Osteocyte (in vitro differentiated cells): ENCODE data around the gene SMYD1. TPM values are rescaled to one million over a fixed set of nuclear protein-coding genes. Genes with fewer than 3 reads are reported as not detected.
A peak's percentile ranks its signal among the peaks of the same experiment; 100 is the strongest.
"Not testable (repeated sequence)": the region's sequence is repeated elsewhere in the genome, so short reads cannot be mapped to it uniquely, and the experiment has no call there.

ENCODE experiments used
- DNase-seq: peaks from one replicate; pipeline ENCODE4 v3.0.0; 2021; ENCODE audit warnings: mixed read lengths; ENCODE audit not compliant: unreplicated experiment; ENCODE audit errors: extremely low spot score
- H3K27ac Mint-ChIP-seq: one replicate; pipeline ENCODE4 v1.8.0; 2021; ENCODE audit warnings: mild to moderate bottlenecking, mixed read lengths; ENCODE audit not compliant: unreplicated experiment
- H3K27me3 Mint-ChIP-seq: one replicate; pipeline ENCODE4 v1.8.0; 2021; ENCODE audit warnings: mixed read lengths; ENCODE audit not compliant: unreplicated experiment
- H3K36me3 Mint-ChIP-seq: one replicate; pipeline ENCODE4 v1.8.0; 2021; ENCODE audit warnings: mixed read lengths; ENCODE audit not compliant: unreplicated experiment
- H3K4me1 Mint-ChIP-seq: one replicate; pipeline ENCODE4 v1.8.0; 2021; ENCODE audit warnings: mixed read lengths; ENCODE audit not compliant: unreplicated experiment
- H3K4me3 Mint-ChIP-seq: one replicate; pipeline ENCODE4 v1.8.0; 2021; ENCODE audit warnings: mild to moderate bottlenecking, moderate library complexity, mixed read lengths; ENCODE audit not compliant: unreplicated experiment
- H3K9me3 Mint-ChIP-seq: one replicate; pipeline ENCODE4 v1.8.0; 2021; ENCODE audit warnings: mixed read lengths; ENCODE audit not compliant: unreplicated experiment
- CTCF ChIP-seq: fragments of 200-600 bp; sonication (generic); IDR thresholded peaks from 2 replicates; pipeline ENCODE4 v1.5.0; 2021; ENCODE audit warnings: antibody characterized with exemption, mild to moderate bottlenecking, moderate library complexity
- total RNA-seq: library from RNA; stranded (reverse); gene quantifications from 2 replicates; pipeline ENCODE4 v1.2.1, GENCODE V29; 2021

SMYD1 gene
- total RNA-seq, 1 donor from 2014 or later: not detected

GRCh38 chr2:88038263-88039105 is 29.1 kb upstream of the SMYD1 start:
- H3K4me3 Mint-ChIP-seq: no peak overlapping the region
- H3K27ac Mint-ChIP-seq: peak overlapping the region; percentile 92

GRCh38 chr2:88042476-88042875 is 25.1 kb upstream of the SMYD1 start:
- H3K27ac Mint-ChIP-seq: peak overlapping the region; percentile 9
- H3K27me3 Mint-ChIP-seq: no peaks in the 10 kb centered on the region
- H3K4me1 Mint-ChIP-seq: peaks cover 40% of the 10 kb centered on the region
- no peak overlapping the region for H3K4me3 Mint-ChIP-seq
- no peaks in the 10 kb centered on the region for H3K9me3 Mint-ChIP-seq
- DNase-seq: no peak
- no peak for TF ChIP-seq CTCF
- peaks cover 9% of the 10 kb centered on the region for H3K36me3 Mint-ChIP-seq

More at GRCh38 chr2:88038263-88039105, 29.1 kb upstream of the SMYD1 start:
- Mint-ChIP-seq H3K27me3 (no peaks in the 10 kb centered on the region), H3K4me1 (peaks cover 40% of the 10 kb centered on the region), H3K9me3 (no peaks in the 10 kb centered on the region), H3K36me3 (peaks cover 31% of the 10 kb centered on the region)
- DNase-seq: no peak
- TF ChIP-seq CTCF: no peak

GRCh38 chr2:88045561-88045960 is 22.1 kb upstream of the SMYD1 start:
- Mint-ChIP-seq H3K36me3 (peaks cover 20% of the 10 kb centered on the region), H3K4me1 (peaks cover 17% of the 10 kb centered on the region)
- not testable (repeated sequence) for H3K9me3 Mint-ChIP-seq, DNase-seq, H3K27me3 Mint-ChIP-seq, H3K27ac Mint-ChIP-seq, H3K4me3 Mint-ChIP-seq

- no peak for DNase-seq
- Mint-ChIP-seq H3K4me3 (no peak overlapping the region), H3K27ac (no peak overlapping the region), H3K36me3 (peaks cover 23% of the 10 kb centered on the region), H3K4me1 (peaks cover 18% of the 10 kb centered on the region), H3K9me3 (no peaks in the 10 kb centered on the region), H3K27me3 (no peaks in the 10 kb centered on the region)
- no peak for TF ChIP-seq CTCF
Measured at GRCh38 chr2:88048541-88048940, 19.1 kb upstream of the SMYD1 start.

GRCh38 chr2:88049622-88050021 is 18.0 kb upstream of the SMYD1 start:
- H3K9me3 Mint-ChIP-seq: no peaks in the 10 kb centered on the region
- H3K27me3 Mint-ChIP-seq: no peaks in the 10 kb centered on the region
- TF ChIP-seq CTCF: no peak
- peaks cover 26% of the 10 kb centered on the region for H3K4me1 Mint-ChIP-seq
- H3K36me3 Mint-ChIP-seq: peaks cover 24% of the 10 kb centered on the region
- H3K4me3 Mint-ChIP-seq: no peak overlapping the region
- DNase-seq: no peak
- no peak overlapping the region for H3K27ac Mint-ChIP-seq
